ENCODE data around the gene GABRA5.
A peak's percentile ranks its signal among the peaks of the same experiment; 100 is the strongest.
"Not testable (repeated sequence)": the region's sequence is repeated elsewhere in the genome, so short reads cannot be mapped to it uniquely, and the experiment has no call there.

The GABRA5 gene

DNA sequence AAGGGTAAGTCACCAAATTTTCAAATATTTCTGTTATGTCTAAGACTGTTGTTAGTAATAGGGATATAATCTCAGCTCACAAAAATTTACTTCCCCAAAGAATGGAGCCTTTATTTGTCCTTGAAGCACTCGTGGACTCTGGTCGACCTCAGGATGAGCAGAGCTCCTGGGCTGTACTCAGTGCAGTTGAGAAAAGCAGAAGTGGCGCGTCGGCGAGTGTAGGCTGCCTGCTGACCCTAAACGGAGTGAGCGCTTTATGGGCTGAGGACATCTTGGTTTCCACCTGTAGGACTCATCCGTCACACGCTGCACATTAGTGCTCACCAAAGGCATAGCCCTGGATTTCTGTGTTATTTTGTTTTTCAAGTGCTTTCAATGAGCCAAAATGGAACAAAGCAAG is 11.0 kb downstream of the GABRA5 start:
- DNase-seq (ENCODE audit: low read depth in 3 of 3): no peak

- no peak for DNase-seq (ENCODE audit: low read depth in 3 of 3)
Observed at GRCh38 chr15:26879706-26880105, 12.8 kb downstream of the GABRA5 start.

DNA sequence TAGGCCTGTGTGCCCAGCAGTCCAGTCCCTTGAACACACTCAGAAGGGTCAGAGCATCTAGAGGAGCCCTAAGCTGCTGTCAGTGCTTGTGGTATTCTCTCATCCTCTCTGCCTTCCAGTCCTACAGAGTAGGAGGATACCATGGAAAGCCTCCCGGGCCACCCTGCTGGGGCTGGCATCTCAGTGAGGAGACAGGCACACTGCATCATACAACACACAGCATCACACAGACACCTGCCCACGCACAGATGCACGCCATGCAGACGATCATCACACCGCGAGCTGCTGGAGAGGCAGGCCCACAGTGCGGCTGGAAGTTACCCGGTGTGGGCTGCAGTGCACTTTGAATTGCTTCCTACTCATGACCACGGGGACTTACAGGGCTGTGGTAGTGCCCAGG is 15.2 kb downstream of the GABRA5 start:
- DNase-seq (ENCODE audit: low read depth in 3 of 3): no peak

- DNase-seq (ENCODE audit: low read depth in 3 of 3): no peak
Observed at GRCh38 chr15:26882616-26883365, 15.9 kb downstream of the GABRA5 start.

DNA sequence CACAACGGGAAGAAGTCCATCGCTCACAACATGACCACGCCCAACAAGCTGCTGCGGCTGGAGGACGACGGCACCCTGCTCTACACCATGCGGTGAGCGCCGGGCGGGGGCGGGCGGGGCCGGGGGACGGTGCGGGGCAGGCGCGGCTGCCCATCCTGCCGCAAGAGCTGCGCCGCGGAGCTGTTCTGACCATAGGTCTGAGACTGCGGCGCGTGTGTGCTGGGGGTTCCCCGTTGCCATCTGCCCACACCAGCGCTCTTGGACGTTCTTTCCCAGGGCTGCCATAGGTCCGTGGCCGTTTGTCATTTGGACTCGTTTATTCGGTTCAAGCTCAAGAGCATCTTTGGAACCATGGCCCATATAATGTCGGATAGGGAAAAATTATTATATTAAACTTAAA is 16.6 kb downstream of the GABRA5 start:
- DNase-seq (ENCODE audit: low read depth in 3 of 3): no peak

- no peak for DNase-seq (ENCODE audit: low read depth in 3 of 3)
Observed at GRCh38 chr15:26886566-26886965, 19.7 kb downstream of the GABRA5 start.

DNA sequence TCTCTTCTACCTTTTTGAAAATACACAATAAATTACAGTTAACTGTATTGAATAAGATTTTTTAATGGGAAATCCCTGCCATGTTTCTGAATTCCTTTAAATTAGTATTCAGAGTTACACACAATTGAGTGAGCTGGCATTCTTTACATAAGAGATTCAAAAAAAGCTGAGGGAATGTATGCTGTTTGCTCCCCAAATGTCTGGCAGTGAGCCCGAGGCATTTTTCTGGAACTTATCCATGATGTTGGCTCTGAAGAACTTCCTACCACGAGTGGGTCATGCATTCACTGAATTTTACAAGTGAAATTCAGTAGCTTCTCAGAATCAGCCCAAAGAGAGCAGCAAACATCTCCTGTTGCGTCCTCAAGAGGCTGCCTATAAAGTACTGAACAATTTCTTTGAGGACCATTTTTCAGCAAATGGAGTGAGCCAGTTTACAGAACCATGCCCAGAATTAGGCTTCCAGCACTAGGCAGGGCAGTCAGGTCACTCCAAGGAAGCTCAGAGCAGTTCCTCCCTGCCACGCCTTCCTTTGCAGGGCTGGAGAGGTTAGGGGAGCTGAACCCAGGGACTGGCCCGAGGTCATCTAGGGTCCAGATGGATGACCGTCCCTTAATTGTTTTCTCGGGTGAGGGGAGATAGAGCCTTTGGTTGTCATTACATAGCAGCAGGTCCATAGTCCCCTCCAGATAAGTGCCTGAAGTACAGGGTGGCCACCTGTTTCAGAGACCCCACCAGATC is 21.2 kb downstream of the GABRA5 start:
- DNase-seq (ENCODE audit: low read depth in 3 of 3): no peak

DNA sequence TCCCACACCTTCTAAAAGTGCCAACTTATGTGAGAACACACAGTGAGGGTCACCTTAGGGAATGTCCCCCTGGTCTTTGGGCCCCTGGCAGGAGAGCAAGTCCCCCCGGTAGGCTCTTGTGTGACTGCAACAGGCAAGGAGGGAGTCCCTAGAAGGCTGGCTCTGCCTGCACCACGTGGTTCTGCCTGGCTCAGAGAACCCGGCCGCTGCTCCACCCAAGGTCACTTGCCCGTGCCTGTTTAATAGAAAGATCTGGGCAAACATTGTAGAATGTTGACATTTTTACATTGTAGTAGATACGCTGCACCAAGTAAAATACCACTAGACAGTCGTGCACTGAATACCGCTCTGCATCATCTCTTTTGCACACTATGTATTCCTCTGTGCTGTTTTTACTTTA is 21.9 kb downstream of the GABRA5 start:
- DNase-seq (ENCODE audit: low read depth in 3 of 3): no peak

GRCh38 chr15:26889298-26889898 is 22.5 kb downstream of the GABRA5 start:
- DNase-seq (ENCODE audit: low read depth in 3 of 3): peak in 1 of 3 experiments; percentile 15

GRCh38 chr15:26890451-26890850 is 23.6 kb downstream of the GABRA5 start:
- DNase-seq (ENCODE audit: low read depth in 3 of 3): no peak

GRCh38 chr15:26890988-26891387 is 24.1 kb downstream of the GABRA5 start:
- DNase-seq (ENCODE audit: low read depth in 3 of 3): no peak

GRCh38 chr15:26891448-26892181 is 24.8 kb downstream of the GABRA5 start:
- no peak for DNase-seq (ENCODE audit: low read depth in 3 of 3)

DNA sequence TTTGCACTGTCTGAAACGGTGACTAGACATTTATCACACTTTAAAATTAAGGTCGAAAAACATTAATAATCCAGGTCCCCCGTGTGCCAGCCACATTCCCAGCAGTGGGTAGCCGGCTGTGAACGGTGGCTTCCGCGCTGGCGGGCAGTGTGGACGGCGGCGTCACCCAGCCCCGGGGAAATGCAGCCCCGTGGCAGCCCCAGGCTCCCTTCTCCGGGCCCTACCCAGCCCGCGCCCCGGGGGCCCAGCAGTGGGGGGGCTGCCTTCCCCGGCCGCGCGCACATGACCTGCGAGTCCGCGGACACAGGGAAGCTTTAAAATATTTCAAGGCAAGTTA is 25.3 kb downstream of the GABRA5 start:
- no peak for DNase-seq (ENCODE audit: low read depth in 3 of 3)

- DNase-seq (ENCODE audit: low read depth in 3 of 3): no peak
Observed at GRCh38 chr15:26892678-26893077, 25.8 kb downstream of the GABRA5 start.

GRCh38 chr15:26893351-26894065 is 26.6 kb downstream of the GABRA5 start:
- no peak for DNase-seq (ENCODE audit: low read depth in 3 of 3)

GRCh38 chr15:26894181-26894580 is 27.3 kb downstream of the GABRA5 start:
- no peak for DNase-seq (ENCODE audit: low read depth in 3 of 3)

GRCh38 chr15:26895346-26895745 is 28.5 kb downstream of the GABRA5 start:
- DNase-seq (ENCODE audit: low read depth in 3 of 3): not testable (repeated sequence)

DNA sequence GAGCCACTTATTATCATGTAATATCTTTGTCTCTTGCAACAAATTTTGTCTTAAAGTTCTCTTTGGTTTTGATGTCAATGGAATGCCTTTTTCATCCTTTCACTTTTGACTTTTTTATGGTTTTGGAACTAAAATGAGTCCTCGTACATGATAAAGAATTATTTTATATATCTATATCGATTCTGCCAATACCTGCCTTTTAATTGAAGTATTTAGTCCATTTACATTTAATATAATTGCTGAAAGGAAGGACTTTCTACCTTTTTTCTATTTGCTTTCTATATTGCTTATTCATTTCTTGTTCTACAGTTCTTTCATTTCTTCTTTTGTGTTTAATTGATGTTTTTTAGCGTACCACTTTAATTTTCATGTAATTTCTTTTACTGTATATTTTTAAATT is 32.8 kb downstream of the GABRA5 start:
- no peak for DNase-seq (ENCODE audit: low read depth in 3 of 3)

- DNase-seq (ENCODE audit: low read depth in 3 of 3): no peak
Observed at GRCh38 chr15:26901041-26901440, 34.2 kb downstream of the GABRA5 start.

GRCh38 chr15:26910715-26911114 is 43.9 kb downstream of the GABRA5 start:
- DNase-seq (ENCODE audit: low read depth in 3 of 3): no peak

DNA sequence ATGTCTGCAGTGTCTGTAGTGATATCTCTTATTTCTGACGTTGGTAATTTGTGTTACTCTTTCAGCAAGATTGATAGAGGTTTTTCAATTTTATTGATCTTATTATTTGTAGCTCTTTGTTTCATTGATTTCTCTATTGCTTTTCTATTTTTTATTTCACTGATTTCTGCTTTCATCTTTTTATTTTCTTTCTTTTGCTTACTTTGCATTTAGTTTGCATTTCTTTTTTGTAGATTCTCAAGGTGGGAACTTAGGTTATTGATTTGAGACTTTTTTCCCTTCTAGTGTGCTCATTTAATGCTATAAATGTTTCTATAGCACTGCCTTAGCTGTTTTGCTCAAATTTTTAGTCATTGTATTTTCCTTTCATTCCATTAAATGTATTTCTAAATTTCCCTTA is 54.6 kb downstream of the GABRA5 start:
- DNase-seq (ENCODE audit: low read depth in 3 of 3): no peak

GRCh38 chr15:26926081-26926480 is 59.2 kb downstream of the GABRA5 start:
- DNase-seq (ENCODE audit: low read depth in 3 of 3): no peak

Data from stimulated activated CD4-positive, alpha-beta T cell treated with anti-CD3 and anti-CD28 coated beads, TNF-alpha, amount 100 ng/mL, for 4 hours (primary cell).